HS-27A (cell line): ENCODE data around the gene NCL.

Experiments used
- DNase-seq: peaks from one replicate; pipeline ENCODE4 v3.0.0-alpha.2; 2012; ENCODE audit warnings: low read depth, missing footprints

NCL gene

GRCh38 chr2:231463698-231464575 lies at the start of gene NCL:
TSS of gene NCL (minus strand) at chr2:231464484. CDS start at chr2:231464353, 131 bp downstream.
- peak; percentile 65 for DNase-seq

- no peak for DNase-seq
Measured at GRCh38 chr2:231513746-231514224, 49.5 kb upstream of the NCL start.

- DNase-seq: no peak
Measured at GRCh38 chr2:231512222-231512621, 47.9 kb upstream of the NCL start.

DNA sequence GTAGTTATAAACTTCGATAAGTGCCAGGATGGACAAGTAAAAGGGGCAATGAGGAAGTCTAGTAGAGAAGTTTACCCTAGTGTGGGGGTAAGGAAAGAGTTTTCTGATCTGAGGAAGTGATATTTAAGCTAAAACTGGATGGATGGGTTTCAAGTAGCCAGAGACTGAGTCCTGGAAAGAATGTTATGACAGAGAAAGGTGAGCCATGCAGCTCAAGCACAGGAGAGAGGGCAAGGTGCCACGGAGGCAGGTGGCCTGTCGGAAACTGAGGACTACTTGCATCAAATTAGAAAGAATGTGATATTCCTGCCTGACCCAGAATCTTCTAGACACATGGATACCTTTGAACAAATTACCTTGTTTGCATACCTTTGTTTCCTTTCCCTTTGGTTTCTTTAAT lies 39.5 kb upstream of the NCL start:
- DNase-seq: no peak

DNA sequence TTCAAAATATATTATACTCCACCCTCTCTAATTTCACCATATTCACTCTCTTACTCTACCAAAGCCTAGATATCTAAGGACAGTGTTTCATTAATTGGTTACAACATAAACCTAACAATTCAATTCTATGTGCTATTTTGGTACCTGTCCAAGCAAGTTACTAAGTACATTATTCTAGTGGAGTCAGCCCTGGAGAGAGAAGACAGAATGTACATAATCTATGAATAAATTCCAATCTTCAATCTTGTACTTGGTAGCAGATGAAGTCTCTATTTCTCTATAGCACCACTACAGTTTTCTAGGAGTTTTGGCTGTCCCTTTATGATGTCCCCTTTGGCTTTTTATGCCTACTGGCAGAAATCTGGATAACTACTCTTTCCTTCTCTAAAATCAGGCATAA lies 38.3 kb upstream of the NCL start:
- DNase-seq: no peak

DNA sequence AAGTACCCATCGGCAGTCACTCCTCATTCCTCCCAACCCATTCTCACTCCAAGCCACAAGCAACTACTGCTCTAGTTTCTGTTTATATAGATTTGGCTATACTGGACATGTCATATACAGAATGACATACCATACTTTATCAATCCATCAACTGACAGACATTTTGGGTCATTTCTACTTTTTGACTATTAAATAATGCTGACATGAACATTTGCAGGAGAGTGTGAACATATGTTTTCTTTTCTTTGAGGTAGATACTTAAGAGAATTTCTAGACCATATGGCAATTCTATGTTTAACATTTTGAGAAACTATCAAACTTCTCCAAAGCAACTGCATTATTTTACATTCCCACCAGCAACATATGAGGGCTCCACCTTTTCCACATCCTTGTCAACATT lies 33.4 kb upstream of the NCL start:
- DNase-seq: no peak

GRCh38 chr2:231494669-231495068 lies 30.4 kb upstream of the NCL start:
- DNase-seq: no peak

DNA sequence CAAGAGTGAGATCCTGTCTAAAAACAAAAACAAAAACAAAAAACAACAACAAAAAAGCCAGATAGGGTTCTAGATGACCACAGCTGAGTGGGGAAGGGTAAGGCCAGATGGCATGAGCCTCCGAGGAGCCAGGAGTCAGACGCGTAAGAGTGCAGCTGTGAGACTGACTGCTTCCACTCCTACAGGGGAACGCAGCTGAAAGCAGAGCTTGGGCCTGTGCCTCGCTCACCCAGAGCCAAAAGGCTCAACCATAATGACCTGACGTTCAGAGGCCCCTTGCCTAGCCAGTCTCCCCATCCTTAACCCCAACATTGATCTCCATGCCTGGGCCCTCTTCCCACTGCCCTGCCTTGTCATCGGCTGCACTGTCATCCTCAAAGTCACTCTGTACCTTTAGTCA lies 26.5 kb upstream of the NCL start:
- no peak for DNase-seq

GRCh38 chr2:231489990-231490389 lies 25.7 kb upstream of the NCL start:
- DNase-seq: no peak

- no peak for DNase-seq
Measured at GRCh38 chr2:231488331-231488730, 24.0 kb upstream of the NCL start.

DNA sequence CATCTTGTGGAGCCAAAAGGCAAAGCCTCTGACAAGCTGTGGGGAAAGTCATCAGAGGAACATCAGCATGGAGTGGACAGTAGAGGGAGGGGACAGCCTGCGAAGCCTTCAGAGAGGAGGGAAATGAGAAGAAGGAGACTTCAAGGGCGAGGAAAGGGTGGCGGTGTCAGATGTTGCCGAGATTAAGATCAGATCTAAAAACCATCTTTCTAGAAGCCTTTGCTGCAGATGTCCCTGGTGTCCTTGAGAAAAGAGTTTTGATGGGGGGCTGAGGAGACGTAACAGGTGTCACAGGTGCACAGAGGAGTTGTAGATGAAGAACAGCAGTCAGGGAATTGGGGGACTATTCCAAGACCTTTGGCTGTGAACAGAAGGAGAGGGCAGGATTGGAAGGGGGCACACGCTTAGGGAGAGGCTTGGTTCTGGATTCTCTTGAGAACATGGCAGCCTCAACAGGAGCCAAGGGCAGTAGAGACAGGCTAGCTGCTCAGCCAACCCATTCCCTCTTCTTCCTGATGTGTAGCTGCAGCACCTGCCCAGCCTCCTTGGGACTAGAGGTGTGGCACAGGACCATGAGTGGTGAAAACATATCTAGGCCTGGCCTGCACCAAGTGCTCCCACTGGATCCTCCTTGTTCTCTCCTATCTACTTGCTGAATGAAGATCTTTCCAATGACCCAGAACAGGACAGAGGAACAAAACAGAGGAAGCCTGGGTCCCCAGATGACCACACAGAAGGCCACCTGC lies 22.7 kb upstream of the NCL start:
- DNase-seq: no peak

DNA sequence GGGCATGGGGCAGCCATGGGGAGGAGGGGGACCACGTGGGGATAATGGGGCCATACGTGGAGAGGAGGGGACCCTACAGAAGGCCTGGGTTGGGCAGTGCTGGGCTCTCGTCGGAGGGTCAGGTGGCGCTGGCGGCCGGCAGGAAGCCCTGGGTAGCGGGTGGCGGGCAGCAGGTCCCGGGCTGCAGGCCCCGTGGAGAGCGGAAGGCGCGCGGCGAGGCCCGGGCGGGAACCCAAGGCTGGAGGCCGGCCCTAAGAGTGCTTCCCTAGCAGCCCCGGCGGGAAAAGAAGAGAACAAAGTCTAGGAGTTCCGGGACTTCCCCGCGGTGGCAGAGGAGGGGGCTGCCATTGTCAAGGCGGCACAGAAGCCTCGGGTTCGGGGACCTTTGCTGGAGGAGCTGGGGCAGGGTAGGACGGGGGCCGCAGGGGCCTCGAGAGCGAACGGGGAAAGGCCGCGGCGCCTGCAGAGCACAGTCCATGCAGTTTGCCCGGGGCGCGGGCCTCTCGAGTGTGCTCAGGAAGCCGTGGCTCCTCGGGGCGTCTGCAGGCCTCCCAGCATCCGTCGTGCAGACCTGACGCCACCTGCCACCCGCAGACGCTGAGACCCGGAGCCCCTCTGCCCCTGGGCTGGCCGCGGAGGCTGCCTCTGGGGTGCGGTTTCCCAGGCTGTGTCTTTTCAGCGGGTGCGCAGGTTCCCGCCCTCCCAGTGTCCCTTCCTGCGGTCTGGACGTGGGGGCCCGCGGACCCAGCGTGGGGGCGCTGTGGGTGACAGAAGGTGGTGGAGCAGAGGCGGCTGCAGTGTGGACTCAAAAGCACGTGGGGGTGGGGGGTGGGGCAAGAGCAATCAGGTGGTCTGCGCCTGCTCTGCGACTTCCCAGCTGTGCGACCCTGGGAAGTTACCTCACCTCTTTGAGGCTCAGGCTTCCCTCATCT lies 19.4 kb upstream of the NCL start:
- DNase-seq: peak; percentile 11

- peak; percentile 17 for DNase-seq
Measured at GRCh38 chr2:231482806-231483391, 18.6 kb upstream of the NCL start.

GRCh38 chr2:231480781-231481180 lies 16.5 kb upstream of the NCL start:
- DNase-seq: no peak

DNA sequence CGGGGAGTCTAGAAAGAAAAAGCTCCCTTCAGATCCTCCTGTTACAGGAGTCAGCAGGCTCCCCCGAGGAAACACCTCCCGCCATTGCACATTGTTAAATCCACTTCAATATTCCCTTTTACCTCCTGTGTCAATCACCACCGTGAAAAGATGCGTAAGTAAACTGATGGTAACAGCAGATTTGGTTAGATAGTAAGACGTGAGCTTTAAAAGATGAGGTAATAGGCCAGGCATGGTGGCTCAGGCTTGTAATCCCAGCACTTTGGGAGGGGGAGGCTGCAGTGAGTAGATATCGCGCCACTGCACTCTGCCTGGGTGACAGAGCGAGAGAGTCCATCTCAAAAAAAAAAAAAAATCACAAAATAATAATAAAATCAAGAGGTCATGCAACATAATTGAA lies 15.2 kb upstream of the NCL start:
- no peak for DNase-seq

DNA sequence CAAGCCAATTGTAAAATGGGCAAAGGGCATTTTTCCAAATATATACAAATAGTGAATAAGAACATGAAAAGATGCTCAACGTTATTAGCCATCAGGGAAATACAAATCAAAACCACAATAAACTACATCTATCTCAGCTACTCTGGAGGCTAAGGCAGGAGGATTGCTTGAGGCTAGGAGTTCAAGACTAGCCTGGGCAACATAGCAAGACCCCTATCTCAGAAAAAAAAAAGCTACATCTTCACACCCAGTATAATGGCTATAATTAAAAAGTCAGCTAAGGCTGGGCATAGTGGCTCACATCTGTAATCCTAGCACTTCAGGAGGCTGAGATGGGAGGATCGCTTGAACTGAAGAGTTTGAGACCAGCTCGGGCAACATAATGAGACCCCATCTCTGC lies 12.6 kb upstream of the NCL start:
- no peak for DNase-seq

GRCh38 chr2:231475965-231476364 lies 11.7 kb upstream of the NCL start:
- DNase-seq: no peak

GRCh38 chr2:231472816-231473215 lies 8.5 kb upstream of the NCL start:
- no peak for DNase-seq

- no peak for DNase-seq
Measured at GRCh38 chr2:231470246-231470900, 6.1 kb upstream of the NCL start.

DNA sequence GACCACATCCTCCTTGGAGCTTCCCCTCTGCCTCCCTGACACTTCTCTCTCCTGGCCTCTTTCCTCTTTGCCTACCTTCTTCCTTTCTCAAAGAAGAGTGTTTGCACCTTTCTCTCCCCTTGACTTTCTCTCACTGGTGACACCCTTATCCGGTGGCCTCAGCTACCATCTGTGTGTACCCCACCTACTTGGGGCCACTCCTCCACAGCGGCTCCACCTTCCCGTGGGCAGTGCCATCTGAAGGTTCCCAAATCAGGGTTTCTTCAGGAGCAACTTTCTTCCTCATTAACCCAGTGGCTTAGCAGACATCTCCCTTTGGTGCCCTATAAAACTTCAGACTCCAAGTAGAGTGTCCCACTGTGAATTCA lies 5.3 kb upstream of the NCL start:
- no peak for DNase-seq
